ENCODE data around the gene CNNM1. TPM values are rescaled to one million over a fixed set of nuclear protein-coding genes. Genes with fewer than 3 reads are reported as not detected.

Gene CNNM1
- polyA plus RNA-seq, 1 donor = 0.03 TPM

DNA sequence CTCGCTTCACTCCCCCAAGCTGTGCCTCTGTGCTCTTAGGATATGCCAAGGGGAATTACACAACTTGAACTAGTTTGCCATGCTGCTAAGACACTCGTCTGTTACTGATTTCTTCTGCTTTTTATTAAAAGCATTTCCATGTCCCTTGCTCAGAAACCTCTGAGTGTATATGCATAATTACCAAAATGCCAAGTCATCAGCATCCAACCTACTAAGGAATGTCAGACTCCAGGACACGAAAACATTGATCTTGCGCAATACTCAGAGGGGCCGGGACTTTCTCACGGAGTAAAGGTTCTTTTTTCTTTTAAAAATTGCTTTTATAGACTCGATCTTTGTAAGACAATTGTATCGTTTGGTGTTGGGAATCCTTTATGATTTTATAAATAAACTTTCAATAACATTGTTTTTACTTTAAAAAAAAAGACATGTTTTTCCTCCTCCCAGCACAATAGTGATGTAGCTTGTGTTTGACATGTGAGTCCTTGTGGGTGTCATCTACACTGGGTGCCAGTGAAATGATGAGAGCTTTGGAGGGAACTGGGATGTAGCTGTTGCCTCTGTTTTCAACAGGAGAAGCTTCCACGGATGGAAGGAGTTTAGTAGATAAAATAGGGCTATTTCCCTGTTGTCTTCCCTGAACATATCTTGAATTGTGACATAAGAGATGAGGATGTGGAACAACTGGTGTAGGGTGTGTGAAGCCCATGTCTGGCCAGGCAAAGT, 43.6 kb downstream of the CNNM1 start:
- DNase-seq (ENCODE audit: low read depth) = no peak

DNA sequence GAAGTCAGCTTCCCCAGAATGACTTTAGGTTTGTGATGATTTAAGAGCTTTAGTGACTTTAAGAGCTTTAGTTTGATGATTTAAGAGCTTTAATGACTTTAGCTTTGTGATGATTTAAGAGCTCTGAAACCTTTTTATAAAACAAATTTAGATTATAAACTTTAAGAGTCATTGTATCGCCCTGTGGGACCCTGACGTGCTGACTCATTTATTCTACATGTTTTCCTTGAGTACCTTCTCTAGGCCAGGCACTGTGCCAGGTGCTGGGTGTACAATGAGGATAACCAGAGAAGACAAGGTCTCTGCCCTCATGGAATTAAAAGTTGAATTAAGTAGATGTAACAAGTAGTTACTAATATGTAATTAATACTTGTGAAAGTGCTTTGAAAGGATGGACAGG, 45.4 kb downstream of the CNNM1 start:
- DNase-seq (ENCODE audit: low read depth) = no peak

DNA sequence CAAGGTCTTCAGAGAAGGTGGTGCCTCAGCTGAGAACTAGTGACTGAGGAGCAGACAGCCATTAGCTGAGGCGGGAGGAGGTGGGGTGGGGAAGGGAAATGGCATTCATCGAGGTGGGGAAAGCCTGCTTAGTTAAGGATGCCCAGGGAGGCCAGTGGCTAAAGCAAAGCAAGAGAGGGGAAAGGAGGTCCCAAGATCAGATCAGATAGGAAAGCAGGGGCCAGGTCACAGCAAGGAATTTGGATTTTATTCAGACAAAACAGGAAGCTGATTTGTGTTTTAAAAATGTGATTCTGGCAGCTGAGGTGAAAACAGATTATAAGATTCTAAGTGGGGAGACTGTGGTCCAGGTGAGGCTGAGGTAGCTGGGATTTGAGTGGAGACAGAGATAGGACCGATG, 45.8 kb downstream of the CNNM1 start:
- no peak for DNase-seq (ENCODE audit: low read depth)

DNA sequence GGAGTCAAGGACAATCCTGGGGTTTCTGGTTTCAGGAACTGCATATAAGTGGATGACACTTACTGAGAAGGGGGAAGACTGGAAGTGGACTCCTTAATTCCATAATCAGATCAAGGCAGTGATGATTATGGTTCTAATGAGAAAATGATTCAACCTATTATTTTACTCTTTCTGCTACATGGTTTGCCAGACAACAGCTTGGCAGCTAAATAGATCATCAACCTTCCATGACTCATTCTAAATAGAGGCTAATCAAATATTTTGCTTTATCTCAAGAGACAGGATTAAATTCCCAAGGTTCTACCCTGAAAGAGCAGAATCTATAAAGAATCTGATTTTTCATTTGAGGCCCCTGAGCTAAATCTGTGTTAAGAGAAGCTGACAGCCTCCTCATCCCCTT, 46.3 kb downstream of the CNNM1 start:
- DNase-seq (ENCODE audit: low read depth) = no peak

DNA sequence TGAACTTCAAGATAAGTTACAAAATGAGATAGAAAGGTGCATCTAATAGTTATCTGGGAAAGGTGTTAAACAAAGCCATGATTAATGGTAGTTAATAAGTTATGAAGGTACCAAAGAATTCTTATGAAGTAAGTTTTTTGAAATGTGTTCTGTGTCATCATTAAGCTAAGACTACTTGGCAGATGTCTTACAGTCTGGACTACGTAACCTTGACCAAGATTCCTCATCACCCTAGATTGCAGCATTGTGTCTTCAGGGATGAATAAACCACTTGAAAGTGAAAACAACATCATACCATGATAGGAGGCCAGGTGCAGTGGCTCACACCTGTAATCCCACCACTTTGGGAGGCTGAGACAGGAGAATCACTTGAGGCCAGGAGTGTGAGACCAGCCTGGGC, 53.0 kb downstream of the CNNM1 start:
- DNase-seq (ENCODE audit: low read depth) = no peak

DNA sequence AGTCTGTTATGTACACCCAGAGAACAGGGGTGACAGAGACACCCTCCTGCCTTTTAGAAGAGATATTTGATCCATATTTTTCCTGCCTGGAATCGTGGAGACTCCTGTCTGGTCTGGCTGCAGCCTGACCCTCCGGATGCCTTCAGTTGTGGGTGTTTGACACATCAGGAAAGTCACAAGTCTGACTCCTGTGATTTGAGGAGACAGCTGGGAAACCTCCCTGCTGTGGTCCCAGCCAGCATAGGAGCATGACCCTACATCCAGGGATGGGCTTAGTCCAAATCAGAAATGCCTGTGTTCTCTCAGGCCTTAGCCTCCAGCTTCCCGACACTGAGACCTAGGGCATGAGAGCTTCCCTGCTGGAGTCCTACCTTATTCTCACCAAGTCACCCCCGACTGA, 57.9 kb downstream of the CNNM1 start:
- no peak for DNase-seq (ENCODE audit: low read depth)

DNA sequence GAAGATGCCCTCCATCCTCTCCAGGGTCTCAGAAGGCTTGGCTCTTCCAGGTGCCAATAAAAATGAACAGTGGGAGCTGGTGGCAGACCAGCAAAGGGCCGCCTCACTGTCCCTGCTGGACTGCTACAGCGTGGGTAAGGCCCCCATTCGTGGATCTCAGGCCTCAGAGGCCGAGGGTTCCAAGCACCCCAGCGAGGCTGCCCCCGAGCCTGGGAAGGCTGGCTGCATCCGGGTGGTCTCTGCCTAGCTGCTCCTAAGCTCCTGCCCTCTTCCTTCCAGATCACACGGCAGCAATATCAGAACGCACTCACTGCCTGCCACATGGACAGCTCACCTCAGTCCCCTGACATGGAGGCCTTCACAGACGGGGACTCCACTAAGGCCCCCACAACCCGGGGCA, 58.4 kb downstream of the CNNM1 start:
- DNase-seq (ENCODE audit: low read depth) = no peak

DNA sequence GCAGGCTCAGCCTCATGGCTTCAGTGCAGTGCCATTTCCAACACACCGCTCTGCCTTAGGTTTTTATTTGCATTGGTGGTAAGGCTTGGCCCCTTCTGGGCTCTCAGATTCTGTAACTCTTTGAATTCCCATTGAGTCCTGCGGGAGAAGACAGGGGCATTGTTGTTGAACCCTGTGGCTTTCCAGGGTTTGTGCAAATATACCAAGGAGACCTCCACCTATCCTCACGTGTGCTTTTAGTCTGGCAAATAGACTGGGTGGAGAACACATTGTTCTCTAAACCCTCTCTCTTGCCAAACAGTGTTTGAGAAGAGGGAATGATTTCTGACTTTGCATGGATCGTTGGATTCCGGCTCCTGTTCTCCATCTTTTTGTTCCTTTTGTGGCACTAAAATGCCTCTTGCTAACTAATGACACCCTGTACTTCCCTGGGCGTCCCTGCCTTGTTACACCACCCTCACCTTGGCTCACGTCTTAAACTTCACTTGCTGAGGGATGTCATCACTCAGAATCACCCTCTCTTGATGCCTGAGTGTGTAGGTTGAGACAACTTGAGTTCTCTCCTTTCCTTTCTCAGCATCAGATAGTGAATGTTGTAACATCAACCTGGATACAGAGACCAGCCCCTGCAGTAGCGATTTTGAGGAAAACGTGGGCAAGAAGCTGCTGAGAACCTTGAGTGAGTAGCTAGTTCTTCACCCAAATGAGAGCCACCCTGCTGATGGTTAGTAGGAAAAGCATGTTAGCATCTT, 60.7 kb downstream of the CNNM1 start:
- DNase-seq (ENCODE audit: low read depth) = no peak

DNA sequence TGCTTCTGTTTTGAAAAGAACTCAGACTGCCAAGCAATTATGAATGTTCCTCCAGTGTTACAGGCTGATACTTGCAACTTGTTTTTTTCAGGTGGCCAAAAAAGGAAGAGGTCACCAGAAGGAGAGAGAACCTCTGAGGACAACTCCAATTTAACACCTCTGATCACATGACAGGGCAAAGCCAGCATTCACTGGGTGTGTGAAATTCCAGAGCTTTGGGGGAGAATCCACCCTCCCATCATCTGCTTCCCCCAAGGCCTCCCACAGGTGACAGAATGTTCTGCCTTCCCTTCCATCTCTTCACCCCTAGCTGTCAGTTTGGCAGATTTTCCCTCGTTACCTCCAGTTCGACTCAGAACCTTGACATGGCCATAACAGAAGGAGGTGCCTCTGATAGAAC, 62.2 kb downstream of the CNNM1 start:
- no peak for DNase-seq (ENCODE audit: low read depth)

DNA sequence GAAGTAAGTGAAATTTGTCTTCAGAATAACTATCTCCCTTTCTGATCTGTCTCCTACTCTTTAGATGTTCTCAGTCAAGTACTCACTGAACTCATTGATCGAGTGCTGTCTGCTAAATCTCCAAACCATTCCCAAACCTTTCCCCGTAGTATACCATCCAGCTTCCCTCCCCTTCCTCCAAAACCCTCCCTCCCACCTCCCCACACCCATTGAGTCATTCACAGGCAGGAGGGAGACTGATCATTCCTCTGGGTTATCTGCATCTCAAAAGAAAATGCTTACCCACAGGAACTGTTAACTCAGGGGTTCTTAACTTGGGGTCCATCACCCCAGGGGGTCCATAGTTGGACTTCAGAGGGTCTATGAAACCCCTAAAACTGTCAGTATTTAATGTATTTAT, 63.9 kb downstream of the CNNM1 start:
- no peak for DNase-seq (ENCODE audit: low read depth)

DNA sequence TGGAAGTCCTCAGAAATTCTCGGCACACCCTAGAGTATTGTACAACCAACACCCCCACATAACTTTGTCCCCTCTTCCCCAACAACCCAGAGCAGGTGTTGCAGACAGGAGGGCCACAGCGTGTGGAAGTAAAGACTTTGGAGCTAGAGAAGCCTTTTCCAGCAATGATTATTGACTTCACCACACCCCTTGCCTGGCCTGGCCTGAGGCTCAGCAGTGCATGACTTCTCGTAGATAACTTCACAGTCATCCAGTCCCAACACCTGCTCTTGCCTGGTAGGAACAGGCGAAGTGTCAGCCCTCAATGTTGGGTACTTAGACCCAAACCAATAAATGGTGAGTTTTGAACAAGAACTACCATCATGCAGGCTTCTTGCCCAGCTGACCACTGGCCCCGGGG, 64.5 kb downstream of the CNNM1 start:
- no peak for DNase-seq (ENCODE audit: low read depth)

DNA sequence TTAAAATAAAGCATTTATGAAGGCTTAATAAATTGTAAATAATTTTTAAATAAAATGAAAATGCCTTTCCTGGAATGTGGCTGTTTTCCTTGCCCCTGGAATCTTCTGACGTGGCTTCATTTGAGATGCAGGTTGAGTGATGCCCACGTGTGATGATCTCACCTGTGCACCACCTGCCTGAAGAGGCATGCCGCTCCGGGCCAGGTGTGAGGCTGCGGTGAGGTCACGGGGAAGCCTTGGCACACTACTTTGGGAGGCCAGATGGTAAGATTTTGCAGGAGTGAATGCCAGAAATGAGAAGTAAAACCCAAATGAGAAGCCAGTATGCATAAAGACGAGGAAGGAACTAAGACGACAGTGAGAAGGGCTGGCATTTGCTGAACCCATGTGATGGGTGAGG, 65.1 kb downstream of the CNNM1 start:
- DNase-seq (ENCODE audit: low read depth) = no peak

DNA sequence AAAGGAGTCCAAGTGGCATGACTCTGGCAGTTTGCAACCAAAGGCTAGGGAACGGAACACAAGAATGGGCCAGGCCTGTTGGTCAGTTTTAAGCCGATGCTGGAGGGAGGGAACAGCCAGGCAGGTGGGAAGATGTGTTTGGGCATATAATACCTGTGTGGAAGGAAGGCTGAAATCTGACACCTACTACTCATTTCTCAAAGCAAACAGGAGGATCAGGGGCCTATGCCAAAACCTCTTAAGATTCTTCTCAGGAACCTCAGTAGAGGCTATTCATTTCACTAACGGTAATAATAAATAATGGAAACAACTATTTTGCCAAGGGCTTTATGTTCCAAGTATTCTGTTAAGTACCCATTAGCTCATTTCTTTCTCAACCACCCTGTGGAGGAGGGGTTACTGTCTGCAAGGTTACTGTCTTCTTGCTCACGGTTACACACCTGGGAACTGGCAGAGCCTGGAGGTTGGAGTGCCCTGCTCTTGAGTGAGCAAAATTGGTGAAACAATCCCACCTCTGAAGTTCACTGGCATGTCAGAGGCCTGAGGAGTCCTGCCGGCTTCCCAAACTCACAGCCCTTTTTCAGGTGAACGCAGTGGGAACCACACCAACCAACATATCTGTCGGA, 65.7 kb downstream of the CNNM1 start:
- no peak for DNase-seq (ENCODE audit: low read depth)

DNA sequence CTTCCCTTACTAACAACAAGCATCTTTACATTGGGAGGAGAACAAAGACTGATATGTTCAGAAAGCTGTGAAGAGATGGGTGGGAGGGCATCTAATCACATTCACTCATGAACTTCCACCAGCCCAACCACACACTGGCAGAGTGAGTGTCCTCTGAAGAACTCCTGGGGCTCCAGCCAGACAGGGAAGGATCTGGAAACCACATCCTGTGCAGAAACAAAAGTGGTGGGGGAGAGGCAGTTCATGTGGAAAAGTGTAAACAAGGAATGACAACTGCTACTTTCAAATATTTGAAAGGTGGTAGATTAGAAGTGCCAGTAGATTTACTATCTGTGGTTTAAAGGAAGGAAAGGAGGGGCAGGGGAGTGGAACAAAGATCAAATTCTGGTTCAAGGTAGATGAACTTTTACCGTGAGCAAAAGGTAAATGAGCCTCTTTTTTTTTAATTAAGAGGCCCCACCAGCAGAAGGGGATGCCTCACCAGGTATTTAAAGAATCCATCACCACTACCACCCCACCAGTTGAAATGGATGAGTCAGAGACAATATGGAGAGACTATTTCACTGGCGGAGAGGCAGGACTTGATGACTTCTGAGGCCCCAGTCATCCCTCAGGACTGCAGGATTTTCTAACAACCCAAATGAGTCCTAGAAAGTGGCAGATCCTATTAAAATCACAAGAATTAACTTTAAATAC, 66.7 kb downstream of the CNNM1 start:
- DNase-seq (ENCODE audit: low read depth) = no peak

DNA sequence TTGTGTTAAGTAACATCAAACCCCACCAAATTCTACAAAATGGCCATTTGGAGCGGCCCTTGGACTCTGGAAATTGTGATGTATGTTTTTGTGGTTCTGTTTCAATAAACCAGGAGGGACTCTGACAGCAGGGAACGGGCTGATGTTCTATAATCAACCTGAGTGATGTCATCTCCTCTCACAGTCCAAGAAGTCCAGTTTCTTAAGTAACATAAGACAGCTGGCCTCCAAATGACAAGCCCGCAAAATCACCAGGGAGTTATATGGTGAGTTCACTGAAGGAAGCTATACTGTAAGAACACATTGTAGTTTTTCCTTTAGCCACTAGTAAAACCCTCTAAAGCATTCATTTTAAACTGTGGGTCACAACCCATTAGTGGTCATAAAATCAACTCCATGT, 67.3 kb downstream of the CNNM1 start:
- no peak for DNase-seq (ENCODE audit: low read depth)

DNA sequence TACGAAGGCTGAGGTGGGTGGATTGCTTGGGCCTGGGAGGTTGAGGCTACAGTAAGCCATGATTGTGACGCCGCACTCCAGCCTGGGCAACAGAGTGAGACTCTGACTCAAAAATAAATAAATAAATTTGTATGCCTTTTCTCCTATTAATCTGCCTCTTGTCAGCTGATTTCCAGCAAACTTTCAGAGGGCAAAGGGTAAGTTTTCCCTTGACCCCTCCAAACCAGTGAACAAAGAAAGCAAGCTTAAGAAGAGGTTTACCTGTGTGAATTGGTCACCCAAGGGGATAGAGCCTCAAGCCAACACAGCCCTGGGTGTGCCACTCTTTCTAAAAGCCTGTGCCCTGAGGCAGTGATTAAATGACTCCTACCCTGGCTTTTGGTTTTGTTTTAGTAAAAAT, 70.5 kb downstream of the CNNM1 start:
- DNase-seq (ENCODE audit: low read depth) = no peak

DNA sequence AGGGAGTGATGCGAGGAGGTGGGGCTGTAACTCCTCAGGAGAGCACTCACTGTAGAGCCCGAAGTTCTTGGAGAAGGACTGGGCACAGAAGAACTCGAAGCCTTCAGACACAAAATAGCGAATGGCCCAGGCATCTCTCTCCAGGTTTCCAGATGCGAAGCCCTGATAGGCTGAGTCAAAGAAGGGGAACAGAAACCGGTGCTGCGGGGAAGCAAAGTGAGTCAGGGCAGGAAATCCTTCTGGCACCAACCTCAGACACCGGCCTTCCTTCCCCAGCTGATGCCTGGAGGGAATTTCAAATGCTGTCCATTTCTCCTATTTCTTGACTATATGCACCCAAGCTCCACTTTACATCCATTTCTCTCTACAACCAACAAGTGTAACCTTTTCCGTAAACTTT, 74.5 kb downstream of the CNNM1 start:
- DNase-seq (ENCODE audit: low read depth) = no peak

DNA sequence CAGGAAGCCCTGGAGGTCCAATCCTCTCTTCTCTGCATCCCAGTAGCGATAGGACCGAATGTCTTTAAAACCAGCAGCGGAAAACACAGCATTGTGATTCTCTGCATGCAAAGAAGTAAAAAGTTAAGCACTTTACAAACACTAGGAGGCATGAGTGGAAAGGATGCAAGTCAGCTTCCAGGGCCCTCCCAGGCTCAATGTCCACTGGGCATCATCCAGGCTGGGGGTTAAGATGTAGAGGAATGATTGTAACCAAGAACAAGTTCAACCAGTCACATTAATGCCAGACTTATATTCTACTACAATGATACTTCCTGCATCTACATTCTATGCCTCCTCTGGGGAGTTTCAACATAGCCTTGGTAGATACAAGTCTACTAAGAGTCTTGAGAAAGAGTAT, 77.0 kb downstream of the CNNM1 start:
- no peak for DNase-seq (ENCODE audit: low read depth)

DNA sequence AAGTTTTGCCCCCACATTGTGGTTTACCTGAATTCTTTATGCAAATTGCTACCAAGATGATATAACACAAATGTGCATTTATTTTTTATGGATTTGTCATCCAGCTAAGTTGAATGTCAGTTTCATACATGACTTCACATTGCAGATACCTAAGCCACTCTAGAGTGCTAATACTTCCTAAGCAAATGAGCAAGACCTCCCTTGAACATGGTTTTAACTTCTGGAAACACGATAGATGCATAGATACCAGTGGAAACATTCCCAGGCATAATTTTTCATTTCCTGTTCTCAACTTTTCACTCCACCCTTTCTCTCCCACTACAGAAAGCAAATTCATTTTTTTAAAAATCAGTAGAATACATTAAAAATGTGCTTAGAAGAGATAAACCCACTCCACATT, 81.0 kb downstream of the CNNM1 start:
- no peak for DNase-seq (ENCODE audit: low read depth)

DNA sequence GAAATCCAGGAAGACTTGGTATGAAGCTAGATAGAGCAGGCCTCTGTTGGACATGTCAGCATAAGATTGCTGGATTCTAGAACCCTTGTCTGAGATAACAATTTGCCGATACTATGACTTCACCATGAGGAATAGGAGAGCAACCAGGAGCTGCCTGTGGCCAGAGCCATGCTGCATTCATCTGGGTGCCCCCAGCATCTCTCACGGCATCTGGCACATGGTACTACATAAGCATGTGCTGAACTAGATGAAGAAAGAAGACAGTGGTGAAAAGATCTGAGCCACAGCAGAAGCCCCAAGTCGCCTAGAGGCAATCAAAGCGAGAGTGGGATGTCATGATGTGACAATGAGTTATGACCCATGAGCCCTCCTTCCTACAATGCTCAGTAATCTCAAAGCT, 81.7 kb downstream of the CNNM1 start:
- DNase-seq (ENCODE audit: low read depth) = no peak

DNA sequence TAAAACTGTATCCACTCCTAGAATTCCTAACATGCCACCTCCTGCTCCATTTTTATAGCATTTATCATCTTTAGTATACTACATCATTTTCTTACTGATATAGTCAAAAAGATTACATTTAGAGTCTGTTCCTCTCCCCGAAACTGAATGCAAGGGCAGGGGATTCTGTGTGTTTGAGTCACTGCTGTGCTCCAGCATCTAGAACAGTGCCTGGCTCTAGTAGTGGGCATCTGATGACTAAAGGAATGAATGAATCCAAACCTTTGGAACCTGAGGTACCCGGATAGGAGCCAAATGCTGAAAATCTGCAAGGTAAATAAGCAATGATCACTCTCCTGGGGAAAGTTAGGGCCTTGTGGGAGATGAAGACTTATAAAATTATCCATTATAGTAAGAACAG, 82.4 kb downstream of the CNNM1 start:
- DNase-seq (ENCODE audit: low read depth) = no peak

DNA sequence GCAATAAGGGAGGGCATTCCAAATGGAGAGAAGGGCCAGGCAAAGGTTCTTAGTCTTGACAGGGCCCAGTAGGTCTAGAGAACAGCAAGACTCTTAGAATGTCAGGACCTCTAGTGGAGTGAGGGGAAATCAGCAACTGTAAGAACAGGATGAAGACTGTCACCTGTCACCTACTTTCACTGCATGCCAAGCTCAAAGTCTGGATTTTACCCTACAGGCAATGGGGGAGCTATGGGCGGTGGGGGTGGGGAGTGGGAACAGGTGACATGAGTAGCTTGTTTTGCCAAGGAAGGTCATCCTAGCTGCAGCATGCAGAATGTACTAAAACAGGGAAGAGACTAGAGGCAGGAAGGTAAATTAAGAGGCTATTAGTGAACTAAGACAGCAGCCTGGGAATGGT, 82.9 kb downstream of the CNNM1 start:
- no peak for DNase-seq (ENCODE audit: low read depth)
